ENCODE results near the gene ALLC. TPM values are rescaled to one million over a fixed set of nuclear protein-coding genes. Genes with fewer than 3 reads are reported as not detected.

ALLC gene
- total and polyA plus RNA-seq, 10 of the 15 experiments (the other 5 are each of a cell fraction or from before 2014, with no cell fraction given): 0.05 TPM; not detected in 9

GRCh38 chr2:3681625-3682024 is 23.6 kb downstream of the ALLC start (continued):
- no peak for TF ChIP-seq MYB (IDR thresholded peaks at IDR 0.05; ENCODE audit: borderline replicate concordance, low read depth, low read length)
- TF ChIP-seq, protein P1, sequence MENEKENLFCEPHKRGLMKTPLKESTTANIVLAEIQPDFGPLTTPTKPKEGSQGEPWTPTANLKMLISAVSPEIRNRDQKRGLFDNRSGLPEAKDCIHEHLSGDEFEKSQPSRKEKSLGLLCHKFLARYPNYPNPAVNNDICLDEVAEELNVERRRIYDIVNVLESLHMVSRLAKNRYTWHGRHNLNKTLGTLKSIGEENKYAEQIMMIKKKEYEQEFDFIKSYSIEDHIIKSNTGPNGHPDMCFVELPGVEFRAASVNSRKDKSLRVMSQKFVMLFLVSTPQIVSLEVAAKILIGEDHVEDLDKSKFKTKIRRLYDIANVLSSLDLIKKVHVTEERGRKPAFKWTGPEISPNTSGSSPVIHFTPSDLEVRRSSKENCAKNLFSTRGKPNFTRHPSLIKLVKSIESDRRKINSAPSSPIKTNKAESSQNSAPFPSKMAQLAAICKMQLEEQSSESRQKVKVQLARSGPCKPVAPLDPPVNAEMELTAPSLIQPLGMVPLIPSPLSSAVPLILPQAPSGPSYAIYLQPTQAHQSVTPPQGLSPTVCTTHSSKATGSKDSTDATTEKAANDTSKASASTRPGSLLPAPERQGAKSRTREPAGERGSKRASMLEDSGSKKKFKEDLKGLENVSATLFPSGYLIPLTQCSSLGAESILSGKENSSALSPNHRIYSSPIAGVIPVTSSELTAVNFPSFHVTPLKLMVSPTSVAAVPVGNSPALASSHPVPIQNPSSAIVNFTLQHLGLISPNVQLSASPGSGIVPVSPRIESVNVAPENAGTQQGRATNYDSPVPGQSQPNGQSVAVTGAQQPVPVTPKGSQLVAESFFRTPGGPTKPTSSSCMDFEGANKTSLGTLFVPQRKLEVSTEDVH (IDR thresholded peaks at IDR 0.05; ENCODE audit: low read depth, partially characterized antibody): no peak
- no peak for TF ChIP-seq ZNF622 (IDR thresholded peaks at IDR 0.05)
- TF ChIP-seq POU2F2 (IDR thresholded peaks at IDR 0.05; ENCODE audit: borderline replicate concordance, low read depth, low read length): no peak
- TF ChIP-seq, protein P2, sequence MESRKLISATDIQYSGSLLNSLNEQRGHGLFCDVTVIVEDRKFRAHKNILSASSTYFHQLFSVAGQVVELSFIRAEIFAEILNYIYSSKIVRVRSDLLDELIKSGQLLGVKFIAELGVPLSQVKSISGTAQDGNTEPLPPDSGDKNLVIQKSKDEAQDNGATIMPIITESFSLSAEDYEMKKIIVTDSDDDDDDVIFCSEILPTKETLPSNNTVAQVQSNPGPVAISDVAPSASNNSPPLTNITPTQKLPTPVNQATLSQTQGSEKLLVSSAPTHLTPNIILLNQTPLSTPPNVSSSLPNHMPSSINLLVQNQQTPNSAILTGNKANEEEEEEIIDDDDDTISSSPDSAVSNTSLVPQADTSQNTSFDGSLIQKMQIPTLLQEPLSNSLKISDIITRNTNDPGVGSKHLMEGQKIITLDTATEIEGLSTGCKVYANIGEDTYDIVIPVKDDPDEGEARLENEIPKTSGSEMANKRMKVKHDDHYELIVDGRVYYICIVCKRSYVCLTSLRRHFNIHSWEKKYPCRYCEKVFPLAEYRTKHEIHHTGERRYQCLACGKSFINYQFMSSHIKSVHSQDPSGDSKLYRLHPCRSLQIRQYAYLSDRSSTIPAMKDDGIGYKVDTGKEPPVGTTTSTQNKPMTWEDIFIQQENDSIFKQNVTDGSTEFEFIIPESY (IDR thresholded peaks at IDR 0.05): no peak
- TF ChIP-seq RUNX3 (IDR thresholded peaks at IDR 0.05; ENCODE audit: low read length): no peak
- TF ChIP-seq REST (IDR thresholded peaks at IDR 0.05; ENCODE audit: low read depth, low read length): no peak
- TF ChIP-seq RCOR1 (conservative IDR thresholded peaks at IDR 0.05; ENCODE audit: low read depth, low read length): no peak
- TF ChIP-seq USF2 (IDR thresholded peaks at IDR 0.05; ENCODE audit: borderline replicate concordance, low read depth, low read length): no peak
- TF ChIP-seq SREBF2 (IDR thresholded peaks at IDR 0.05; ENCODE audit: low read length): no peak

Data from GM12878 (cell line).